ENCODE results near the gene PER3. TPM values are rescaled to one million over a fixed set of nuclear protein-coding genes. Genes with fewer than 3 reads are reported as not detected.

PER3 gene
- polyA plus RNA-seq (2011; rRNA removed) (13.5 and 14.9 TPM in 2 replicates), polyA minus RNA-seq (2011; rRNA and poly(A)+ RNA removed) (11.3 and 12.3 TPM in 2 replicates)

GRCh38 chr1:7783826-7784491 is at the start of gene PER3:
PER3 (plus strand) TSS chr1:7784291; CDS start chr1:7784878, 587 bp downstream.
- ChIA-PET CTCF (interaction anchor here (0.5 to 1.3 kb wide), 2 partner anchors 115 to 989 kb away, joined by 3 read pairs; no protein-coding TSS in a partner anchor), POLR2A (no interaction called here)
- no peak for TF ChIP-seq CTCF (IDR thresholded peaks at IDR 0.05; ENCODE audit: insufficient read depth, low read depth, low read length)
- DNase-seq (ENCODE audit: low read depth), result peak; percentile 85
- H3K27me3 ChIP-seq (ENCODE audit: control insufficient read depth, insufficient read depth, low read length), result no peaks in the 10 kb centered on the region
- peaks cover 2% of the 10 kb centered on the region for H3K36me3 ChIP-seq (ENCODE audit: control insufficient read depth, insufficient read depth, low read length)
- H3K4me3 ChIP-seq (ENCODE audit: low read depth, low read length), result peak within 1 kb of the TSS; percentile 57

GRCh38 chr1:7738044-7738443 is 46.0 kb upstream of the PER3 start:
- CTCF ChIA-PET, result interaction anchor here (1.5 to 4.1 kb wide), 2 partner anchors 15 to 71 kb away, joined by 5 to 21 read pairs; no protein-coding TSS in a partner anchor
- no peak for DNase-seq (ENCODE audit: low read depth)
- Histone ChIP-seq H3K27me3 (ENCODE audit: control insufficient read depth, insufficient read depth, low read length) (no peaks in the 10 kb centered on the region; the same call in 1 of the 2 replicates), H3K4me3 (ENCODE audit: low read depth, low read length) (no peak overlapping the region), H3K36me3 (ENCODE audit: control insufficient read depth, insufficient read depth, low read length) (no peaks in the 10 kb centered on the region)
- TF ChIP-seq CTCF (IDR thresholded peaks at IDR 0.05; ENCODE audit: insufficient read depth, low read depth, low read length), result no peak
- POLR2A ChIA-PET, result no interaction called here

- 0 out of 2 replicates have a peak, but pooled peaks cover 1% of the 10 kb centered on the region for H3K27me3 ChIP-seq (ENCODE audit: control insufficient read depth, insufficient read depth, low read length)
- no peak overlapping the region for H3K4me3 ChIP-seq (ENCODE audit: low read depth, low read length)
- ChIA-PET CTCF (interaction anchor here (0.7 to 2.9 kb wide), 4 partner anchors 10 to 535 kb away, joined by 3 to 20 read pairs (median 9); no protein-coding TSS in a partner anchor), POLR2A (no interaction called here)
- no peak for DNase-seq (ENCODE audit: low read depth)
- no peaks in the 10 kb centered on the region for H3K36me3 ChIP-seq (ENCODE audit: control insufficient read depth, insufficient read depth, low read length)
- TF ChIP-seq CTCF (IDR thresholded peaks at IDR 0.05; ENCODE audit: insufficient read depth, low read depth, low read length), result no peak
Observed at GRCh38 chr1:7743346-7743745, 40.7 kb upstream of the PER3 start.

GRCh38 chr1:7744882-7745281 is 39.2 kb upstream of the PER3 start:
- no peak for TF ChIP-seq CTCF (IDR thresholded peaks at IDR 0.05; ENCODE audit: insufficient read depth, low read depth, low read length)
- DNase-seq (ENCODE audit: low read depth), result no peak
- H3K4me3 ChIP-seq (ENCODE audit: low read depth, low read length), result no peak overlapping the region
- ChIA-PET POLR2A (no interaction called here), CTCF (interaction anchor here (1.4 to 11.7 kb wide), 2 partner anchors 8 to 76 kb away, joined by 8 to 431 read pairs; no protein-coding TSS in a partner anchor)
- 0 out of 2 replicates have a peak, but pooled peaks cover 1% of the 10 kb centered on the region for H3K27me3 ChIP-seq (ENCODE audit: control insufficient read depth, insufficient read depth, low read length)
- no peaks in the 10 kb centered on the region for H3K36me3 ChIP-seq (ENCODE audit: control insufficient read depth, insufficient read depth, low read length)

- CTCF ChIA-PET, result interaction anchor here (0.9 to 11.7 kb wide), 3 partner anchors 7 to 77 kb away, joined by 4 to 431 read pairs (median 8); no protein-coding TSS in a partner anchor
- POLR2A ChIA-PET, result no interaction called here
Observed at GRCh38 chr1:7745783-7746182, 38.3 kb upstream of the PER3 start.

More at GRCh38 chr1:7745783-7746182, 38.3 kb upstream of the PER3 start:
- TF ChIP-seq CTCF (IDR thresholded peaks at IDR 0.05; ENCODE audit: insufficient read depth, low read depth, low read length), result no peak
- Histone ChIP-seq H3K4me3 (ENCODE audit: low read depth, low read length) (no peak overlapping the region), H3K36me3 (ENCODE audit: control insufficient read depth, insufficient read depth, low read length) (no peaks in the 10 kb centered on the region), H3K27me3 (ENCODE audit: control insufficient read depth, insufficient read depth, low read length) (0 out of 2 replicates have a peak, but pooled peaks cover 1% of the 10 kb centered on the region)
- DNase-seq (ENCODE audit: low read depth), result no peak

Measured in BJ (cell line).